CD4-positive, alpha-beta memory T cell (primary cell): ENCODE results near the gene ADGRF3. TPM values are rescaled to one million over a fixed set of nuclear protein-coding genes. Genes with fewer than 3 reads are reported as not detected.
"Not testable (repeated sequence)": the region's sequence is repeated elsewhere in the genome, so short reads cannot be mapped to it uniquely, and the experiment has no call there.

Experiments used
- CTCF ChIA-PET: fragments of 350-600 bp; sonication (Branson Sonifier 250); formaldehyde crosslinking; loops from one replicate; lab custom pipeline; 2021; ENCODE audit warnings: inconsistent platforms; ENCODE audit not compliant: partially characterized antibody; lab: Charles Lee
- POLR2A ChIA-PET: fragments of 350-600 bp; sonication (Branson Sonifier 250); formaldehyde crosslinking; loops from one replicate; lab custom pipeline; 2021; ENCODE audit not compliant: partially characterized antibody; lab: Charles Lee
- DNase-seq, 5 donors: peaks; one replicate each; pipeline versions ENCODE4 v3.0.0 to v3.0.0-alpha.2; 2020 to 2022; ENCODE audit warnings: mixed read lengths in 1 of 5
- H3K27ac ChIP-seq: one replicate; pipeline ENCODE4 v1.7.0; 2013; ENCODE audit warnings: low read depth, low read length
- H3K27me3 ChIP-seq: 2 replicates; pipeline ENCODE4 v1.7.0; 2013; ENCODE audit warnings: mild to moderate bottlenecking, low read length, moderate library complexity; ENCODE audit not compliant: insufficient read depth
- H3K36me3 ChIP-seq: 2 replicates; pipeline ENCODE4 v1.7.0; 2013; ENCODE audit warnings: mild to moderate bottlenecking, low read length, moderate library complexity; ENCODE audit not compliant: insufficient read depth
- H3K4me1 ChIP-seq: 2 replicates; pipeline ENCODE4 v1.7.0; 2013; ENCODE audit warnings: mild to moderate bottlenecking, low read length, moderate library complexity; ENCODE audit not compliant: insufficient read depth
- H3K4me3 ChIP-seq, 2 donors: one replicate each; pipeline ENCODE4 v1.7.0; 2013; ENCODE audit warnings: low read length in 2 of 2, mild to moderate bottlenecking in 1 of 2
- H3K9me3 ChIP-seq, 2 donors: one replicate each; pipeline ENCODE4 v1.7.0; 2013; ENCODE audit warnings: low read length in 2 of 2, control low read depth in 1 of 2; ENCODE audit not compliant: control insufficient read depth in 1 of 2
- H3K27ac Mint-ChIP-seq, 7 donors: one replicate each; pipeline ENCODE4 v1.8.0; 2020 to 2021; ENCODE audit warnings: mixed read lengths in 7 of 7, mild to moderate bottlenecking in 6 of 7, inconsistent platforms in 3 of 7, moderate library complexity in 3 of 7
- H3K27me3 Mint-ChIP-seq, 2 donors: one replicate each; pipeline ENCODE4 v1.8.0; 2020 to 2021; ENCODE audit warnings: mixed read lengths in 2 of 2
- H3K36me3 Mint-ChIP-seq, 2 donors: one replicate each; pipeline ENCODE4 v1.8.0; 2020 to 2021; ENCODE audit warnings: mixed read lengths in 2 of 2, inconsistent platforms in 1 of 2, mild to moderate bottlenecking in 1 of 2
- H3K4me1 Mint-ChIP-seq, 4 donors: one replicate each; pipeline ENCODE4 v1.8.0; 2020 to 2021; ENCODE audit warnings: mixed read lengths in 4 of 4, mild to moderate bottlenecking in 1 of 4
- H3K4me3 Mint-ChIP-seq, 8 donors: one replicate each; pipeline ENCODE4 v1.8.0; 2020 to 2021; ENCODE audit warnings: mixed read lengths in 8 of 8, mild to moderate bottlenecking in 7 of 8, moderate library complexity in 6 of 8, inconsistent platforms in 3 of 8
- H3K9me3 Mint-ChIP-seq, 8 donors: one replicate each; pipeline ENCODE4 v1.8.0; 2020 to 2021; ENCODE audit warnings: mixed read lengths in 8 of 8, mild to moderate bottlenecking in 5 of 8, inconsistent platforms in 3 of 8, moderate library complexity in 1 of 8
- intact Hi-C: fragments of 100-400 bp; cut with micrococcal nuclease; formaldehyde crosslinking; loops from one replicate; pipeline ENCODE4 v1.15.1; 2023
- polyA plus RNA-seq, 2 donors: library from polyadenylated mRNA; unstranded; fragments of 300-500 nt; fragmentation: Illumina TruSeq; gene quantifications; one replicate each; pipeline ENCODE4 v1.2.3, GENCODE V29; 2021
- total RNA-seq, 2 experiments: library from RNA; stranded (reverse); gene quantifications; one replicate each; pipeline ENCODE4 v1.2.3, GENCODE V29; 2021

Gene ADGRF3
- total and polyA plus RNA-seq, 4 experiments from 2014 or later, result 0.14 to 1.7 (median 0.97) TPM; not detected in 1

DNA sequence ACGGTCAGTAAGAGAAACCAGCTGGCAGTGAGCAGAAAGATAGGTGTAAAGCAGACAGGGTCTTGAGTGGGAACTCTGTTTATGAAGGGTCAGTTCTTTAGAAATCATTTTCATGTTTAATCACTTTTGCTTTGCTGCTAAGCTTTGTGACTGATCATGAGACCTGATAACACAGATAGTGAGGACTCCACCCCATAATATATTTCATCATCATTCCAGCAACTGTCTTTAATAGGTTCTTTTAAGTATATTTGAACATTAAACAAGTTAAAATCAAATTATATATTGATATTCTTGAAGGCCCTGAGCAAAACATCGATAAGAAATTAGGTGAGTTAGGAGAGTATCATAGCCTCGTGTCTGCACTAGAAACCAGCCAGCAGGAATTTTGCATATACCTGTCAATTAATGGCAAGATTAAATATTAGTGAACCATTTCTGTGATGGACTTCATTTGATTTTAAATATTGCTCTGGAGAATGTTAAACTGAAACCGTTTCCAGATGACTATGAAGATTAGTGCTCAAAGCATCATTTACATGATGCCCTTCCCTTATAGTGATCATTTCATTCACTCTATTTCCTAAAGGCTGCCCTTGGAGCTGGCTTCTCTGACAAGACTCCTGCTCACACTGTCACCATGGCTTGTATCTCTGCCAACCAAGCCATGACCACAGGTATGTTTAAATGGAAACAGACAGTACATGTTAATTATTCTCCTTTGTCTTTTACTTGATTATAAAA, 69.9 kb downstream of the ADGRF3 start:
- no peaks in the 10 kb centered on the region for H3K27me3 ChIP-seq
- H3K36me3 Mint-ChIP-seq, result peaks cover 36 to 69% of the 10 kb centered on the region in 2 donors
- CTCF ChIA-PET, result interaction anchor here (0.7 kb wide), 2 partner anchors 62 to 292 kb away, joined by 3 to 5 read pairs; no protein-coding TSS in a partner anchor

DNA sequence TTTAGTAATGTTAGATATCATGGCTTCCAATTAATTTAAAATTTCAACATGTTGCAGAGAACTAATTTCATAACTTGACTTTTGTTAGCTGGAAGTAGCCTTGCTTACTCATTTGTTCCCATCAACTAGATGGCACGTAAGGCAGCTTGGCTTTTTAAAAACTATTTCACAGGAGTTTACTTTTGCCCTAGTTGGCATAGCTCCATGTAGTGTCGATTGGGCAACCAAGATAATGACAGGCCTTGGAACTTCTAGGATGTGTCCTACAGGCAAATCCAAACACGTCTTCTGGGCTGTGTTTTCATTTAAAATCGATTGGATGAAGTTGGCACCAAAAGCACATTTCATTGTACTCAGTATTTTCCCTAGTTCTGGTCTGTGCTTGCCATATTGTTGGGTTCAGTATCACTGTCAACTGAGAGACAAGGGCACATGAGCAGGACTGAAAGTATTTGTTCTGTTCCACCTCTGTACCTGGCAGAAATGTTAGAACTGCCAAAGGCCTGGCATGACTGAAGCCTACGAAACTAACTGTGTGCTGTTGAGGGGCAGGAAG, 72.5 kb downstream of the ADGRF3 start:
- POLR2A ChIA-PET, result interaction anchor here (1.2 kb wide), 1 partner anchor 17 kb away, joined by 4 read pairs; no protein-coding TSS in a partner anchor
- Histone ChIP-seq H3K4me1 (no peaks in the 10 kb centered on the region), H3K9me3 (no peaks in the 10 kb centered on the region), H3K27ac (no peak overlapping the region), H3K27me3 (no peaks in the 10 kb centered on the region), H3K4me3 (no peak overlapping the region), H3K36me3 (peaks cover 20% of the 10 kb centered on the region)
- Mint-ChIP-seq H3K27me3 (no peaks in the 10 kb centered on the region), H3K27ac (no peak overlapping the region), H3K4me1 (peaks cover 0 to 5% (median 1%) of the 10 kb centered on the region in 4 donors), H3K9me3 (no peaks in the 10 kb centered on the region), H3K4me3 (no peak overlapping the region), H3K36me3 (peaks cover 27 to 59% of the 10 kb centered on the region in 2 donors)
- DNase-seq, result no peak
- CTCF ChIA-PET, result interaction anchor here (1.1 to 1.3 kb wide), 2 partner anchors 16 to 282 kb away, joined by 3 read pairs; no protein-coding TSS in a partner anchor
- intact Hi-C loops, result no loop called here

More for the DNA sequence above, 69.9 kb downstream of the ADGRF3 start:
- Mint-ChIP-seq H3K4me1 (no peaks in the 10 kb centered on the region), H3K27ac (peak overlapping the region in 1 of 7 donors; percentile 26), H3K27me3 (no peaks in the 10 kb centered on the region), H3K4me3 (no peak overlapping the region), H3K9me3 (no peaks in the 10 kb centered on the region)
- Histone ChIP-seq H3K27ac (no peak overlapping the region), H3K9me3 (no peaks in the 10 kb centered on the region), H3K4me3 (no peak overlapping the region), H3K4me1 (no peaks in the 10 kb centered on the region), H3K36me3 (peaks cover 40% of the 10 kb centered on the region)
- no peak for DNase-seq
- POLR2A ChIA-PET, result no interaction called here
- intact Hi-C loops, result no loop called here

DNA sequence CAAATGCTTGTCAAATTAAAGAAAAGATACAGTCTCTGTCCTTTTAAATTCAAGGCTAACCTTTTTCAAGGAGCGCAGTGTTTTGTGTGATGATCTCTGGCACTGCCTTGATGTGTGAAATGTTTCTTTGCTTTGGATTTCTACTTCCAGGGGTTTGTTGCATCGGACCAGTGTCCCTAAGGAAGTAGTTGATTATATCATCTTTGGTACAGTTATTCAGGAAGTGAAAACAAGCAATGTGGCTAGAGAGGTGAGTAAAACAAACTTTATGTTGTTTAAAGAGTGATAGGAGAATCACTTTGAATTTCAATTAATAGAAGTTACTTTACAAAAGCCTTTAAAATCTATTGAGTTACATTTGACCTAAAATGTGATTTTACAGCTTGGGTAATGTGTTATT, 73.1 kb downstream of the ADGRF3 start:
- no peaks in the 10 kb centered on the region for H3K27me3 ChIP-seq
- Mint-ChIP-seq H3K27me3 (no peaks in the 10 kb centered on the region), H3K27ac (peak overlapping the region in 1 of 7 donors; percentile 42), H3K36me3 (peaks cover 22 to 54% of the 10 kb centered on the region in 2 donors), H3K4me3 (no peak overlapping the region), H3K9me3 (no peaks in the 10 kb centered on the region), H3K4me1 (peaks cover 1 to 7% (median 2%) of the 10 kb centered on the region in 4 donors)
- POLR2A ChIA-PET, result no interaction called here
- intact Hi-C loops, result no loop called here
- no peaks in the 10 kb centered on the region for H3K4me1 ChIP-seq
- DNase-seq, result no peak
- H3K36me3 ChIP-seq, result peaks cover 14% of the 10 kb centered on the region
- no peaks in the 10 kb centered on the region for H3K9me3 ChIP-seq
- no peak overlapping the region for H3K27ac ChIP-seq
- no peak overlapping the region for H3K4me3 ChIP-seq
- CTCF ChIA-PET, result interaction anchor here (1.1 kb wide), 1 partner anchor 15 kb away, joined by 3 read pairs; no protein-coding TSS in a partner anchor

DNA sequence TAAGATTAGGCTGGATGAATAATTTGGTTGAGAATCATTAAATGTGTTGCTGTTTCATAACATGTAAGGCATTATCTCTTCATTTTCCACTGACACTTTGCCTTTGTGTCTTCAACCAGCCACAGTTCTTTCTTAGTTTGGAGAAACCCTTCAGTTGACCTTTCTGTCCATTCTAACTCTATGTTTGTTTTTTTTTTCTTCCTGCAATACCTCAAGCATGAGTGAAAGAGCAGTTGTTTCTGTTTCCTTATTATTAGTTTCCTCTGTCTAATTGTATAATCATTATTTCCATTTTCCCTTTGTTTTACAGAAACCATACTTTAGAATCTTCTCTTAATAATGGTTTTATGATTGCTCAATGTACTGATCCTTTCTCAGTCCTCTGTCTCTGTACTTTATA, 76.2 kb downstream of the ADGRF3 start:
- H3K27me3 Mint-ChIP-seq, result no peaks in the 10 kb centered on the region
- no peak overlapping the region for H3K4me3 Mint-ChIP-seq
- H3K4me3 ChIP-seq, result no peak overlapping the region
- no peaks in the 10 kb centered on the region for H3K9me3 Mint-ChIP-seq
- intact Hi-C loops, result no loop called here
- POLR2A ChIA-PET, result interaction anchor here (0.7 kb wide), 1 partner anchor 26 kb away, joined by 3 read pairs; the partner anchor contains the start of genes HADHA and HADHB
- CTCF ChIA-PET, result interaction anchor here (1.1 kb wide), 1 partner anchor 60 kb away, joined by 4 read pairs; no protein-coding TSS in a partner anchor
- H3K36me3 Mint-ChIP-seq, result peaks cover 17 to 43% of the 10 kb centered on the region in 2 donors
- H3K9me3 ChIP-seq, result no peaks in the 10 kb centered on the region
- H3K36me3 ChIP-seq, result no peaks in the 10 kb centered on the region
- no peak for DNase-seq
- peaks cover 4 to 10% (median 5%) of the 10 kb centered on the region in 4 donors for H3K4me1 Mint-ChIP-seq
- no peaks in the 10 kb centered on the region for H3K4me1 ChIP-seq
- H3K27ac Mint-ChIP-seq, result peak overlapping the region in 1 of 7 donors; percentile 48
- H3K27ac ChIP-seq, result no peak overlapping the region
- H3K27me3 ChIP-seq, result no peaks in the 10 kb centered on the region

DNA sequence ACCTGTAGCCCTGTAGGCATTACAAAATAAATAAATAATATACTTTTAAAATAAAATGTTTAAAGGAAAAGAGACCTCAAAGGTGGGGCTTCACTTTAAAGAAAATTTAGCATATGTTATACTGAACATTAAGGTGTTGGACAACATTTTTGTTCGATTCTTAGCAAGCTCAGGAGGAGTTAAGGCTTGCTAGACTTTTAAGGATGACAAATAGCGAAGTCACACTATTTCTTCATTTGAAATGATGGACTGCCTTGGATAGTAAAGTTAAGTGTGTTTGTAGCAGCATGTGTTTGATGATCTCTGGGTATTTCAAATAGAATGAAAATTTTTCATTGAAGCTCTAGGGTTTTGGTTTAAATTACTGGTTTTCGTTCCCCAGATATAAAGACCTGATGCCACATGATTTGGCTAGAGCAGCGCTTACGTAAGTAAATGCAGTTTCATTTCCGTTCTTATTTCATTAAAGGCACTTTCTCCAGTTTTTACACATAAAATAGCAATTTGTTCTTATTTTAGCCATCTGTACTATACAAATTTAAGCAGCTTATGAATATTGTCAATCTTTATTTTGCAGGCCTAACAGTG, 76.9 kb downstream of the ADGRF3 start:
- H3K9me3 ChIP-seq, result no peaks in the 10 kb centered on the region
- no peak overlapping the region for H3K4me3 Mint-ChIP-seq
- peaks cover 4 to 10% (median 5%) of the 10 kb centered on the region in 4 donors for H3K4me1 Mint-ChIP-seq
- no peak overlapping the region for H3K4me3 ChIP-seq
- no peaks in the 10 kb centered on the region for H3K27me3 ChIP-seq
- no peaks in the 10 kb centered on the region for H3K27me3 Mint-ChIP-seq
- H3K27ac ChIP-seq, result no peak overlapping the region
- peaks cover 17 to 44% of the 10 kb centered on the region in 2 donors for H3K36me3 Mint-ChIP-seq
- no peaks in the 10 kb centered on the region for H3K36me3 ChIP-seq
- no peak for DNase-seq
- intact Hi-C loops, result no loop called here
- peak overlapping the region in 2 of 7 donors; percentile 50 to 68 for H3K27ac Mint-ChIP-seq
- CTCF ChIA-PET, result no interaction called here
- H3K4me1 ChIP-seq, result no peaks in the 10 kb centered on the region
- no peaks in the 10 kb centered on the region for H3K9me3 Mint-ChIP-seq
- POLR2A ChIA-PET, result no interaction called here

DNA sequence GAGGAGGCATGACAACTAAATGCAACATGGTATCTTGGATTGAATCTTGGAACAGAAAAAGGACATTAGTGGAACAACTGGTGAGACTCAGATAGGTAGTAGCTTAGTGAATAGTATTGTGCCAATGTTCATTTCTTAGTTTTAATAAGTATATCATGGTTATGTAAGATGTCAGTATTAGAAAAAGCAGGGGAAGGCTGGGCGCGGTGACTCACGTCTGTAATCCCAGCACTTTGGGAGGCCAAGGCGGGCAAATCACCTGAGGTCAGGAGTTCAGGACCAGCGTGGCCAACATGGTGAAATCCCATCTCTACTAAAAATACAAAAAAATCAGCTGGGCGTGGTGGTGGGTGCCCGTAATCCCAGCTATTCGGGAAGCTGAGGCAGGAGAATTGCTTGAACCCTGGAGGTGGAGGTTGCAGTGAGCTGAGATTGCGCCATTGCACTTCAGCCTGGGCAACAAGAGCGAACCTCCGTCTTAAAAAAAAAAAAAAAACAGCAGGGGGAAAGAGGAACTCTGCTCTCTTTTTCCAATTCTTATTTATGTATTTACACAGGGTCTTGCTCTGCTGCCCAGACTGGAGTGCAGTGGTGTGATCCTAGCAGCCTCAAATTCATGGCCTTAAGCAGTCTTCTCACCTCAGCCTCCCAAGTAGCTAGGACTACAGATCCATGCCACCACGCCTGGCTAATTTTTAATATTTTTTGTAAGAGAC, 77.8 kb downstream of the ADGRF3 start:
- H3K9me3 ChIP-seq, DNase-seq, intact Hi-C loops, H3K27ac ChIP-seq, H3K4me3 Mint-ChIP-seq, POLR2A ChIA-PET, H3K4me1 ChIP-seq, CTCF ChIA-PET, H3K9me3 Mint-ChIP-seq, H3K27me3 Mint-ChIP-seq, H3K27me3 ChIP-seq, H3K4me3 ChIP-seq, H3K36me3 ChIP-seq, H3K4me1 Mint-ChIP-seq: not testable (repeated sequence)
- peak overlapping the region in 3 of 7 donors; percentile 23 to 53 (median 30) for H3K27ac Mint-ChIP-seq
- peaks cover 19 to 46% of the 10 kb centered on the region in 2 donors for H3K36me3 Mint-ChIP-seq
